ENCODE results near the gene OR2V2.
"Not testable (repeated sequence)": the region's sequence is repeated elsewhere in the genome, so short reads cannot be mapped to it uniquely, and the experiment has no call there.

Gene OR2V2, protein sequence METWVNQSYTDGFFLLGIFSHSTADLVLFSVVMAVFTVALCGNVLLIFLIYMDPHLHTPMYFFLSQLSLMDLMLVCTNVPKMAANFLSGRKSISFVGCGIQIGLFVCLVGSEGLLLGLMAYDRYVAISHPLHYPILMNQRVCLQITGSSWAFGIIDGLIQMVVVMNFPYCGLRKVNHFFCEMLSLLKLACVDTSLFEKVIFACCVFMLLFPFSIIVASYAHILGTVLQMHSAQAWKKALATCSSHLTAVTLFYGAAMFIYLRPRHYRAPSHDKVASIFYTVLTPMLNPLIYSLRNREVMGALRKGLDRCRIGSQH

DNA sequence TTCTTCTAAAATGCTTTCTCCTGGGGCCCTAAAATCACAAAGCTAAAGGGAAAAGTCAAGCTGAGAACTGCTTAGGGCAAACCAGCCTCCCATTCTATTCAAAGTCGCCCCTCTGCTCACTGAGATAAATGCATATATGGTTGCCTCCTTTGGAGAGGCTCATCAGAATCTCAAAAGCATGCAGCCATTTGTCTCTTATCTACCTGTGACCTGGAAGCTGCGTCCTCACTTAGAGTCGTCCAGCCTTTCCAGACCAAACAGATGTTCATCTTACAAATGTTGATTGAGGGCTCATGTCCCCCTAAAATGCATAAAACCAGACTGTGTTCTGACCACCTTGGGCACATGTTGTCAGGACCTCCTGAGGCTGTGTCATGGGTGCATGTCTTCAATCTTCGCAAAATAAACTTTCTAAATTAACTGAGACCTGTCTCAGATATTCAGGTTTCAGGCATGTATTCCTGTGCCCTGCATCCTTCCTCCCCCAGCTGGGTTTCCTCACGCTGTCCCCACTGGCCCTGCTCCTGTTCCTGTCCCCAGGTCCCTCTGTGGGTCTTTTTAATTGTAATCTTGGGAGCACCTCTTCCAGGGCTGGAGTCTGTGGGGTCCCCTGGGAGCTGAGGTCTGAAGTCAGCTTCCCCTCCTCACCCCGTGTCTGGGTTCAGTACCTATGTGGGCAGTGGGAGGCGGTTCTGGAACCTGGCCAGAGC, at the start of gene OR2V2:
TSS of gene OR2V2 (plus strand) at position 660 of the 710 bp plus-strand sequence. CDS start 7,357 bp downstream, outside the sequence.
- not testable (repeated sequence) for DNase-seq (ENCODE audit: low read depth)

DNA sequence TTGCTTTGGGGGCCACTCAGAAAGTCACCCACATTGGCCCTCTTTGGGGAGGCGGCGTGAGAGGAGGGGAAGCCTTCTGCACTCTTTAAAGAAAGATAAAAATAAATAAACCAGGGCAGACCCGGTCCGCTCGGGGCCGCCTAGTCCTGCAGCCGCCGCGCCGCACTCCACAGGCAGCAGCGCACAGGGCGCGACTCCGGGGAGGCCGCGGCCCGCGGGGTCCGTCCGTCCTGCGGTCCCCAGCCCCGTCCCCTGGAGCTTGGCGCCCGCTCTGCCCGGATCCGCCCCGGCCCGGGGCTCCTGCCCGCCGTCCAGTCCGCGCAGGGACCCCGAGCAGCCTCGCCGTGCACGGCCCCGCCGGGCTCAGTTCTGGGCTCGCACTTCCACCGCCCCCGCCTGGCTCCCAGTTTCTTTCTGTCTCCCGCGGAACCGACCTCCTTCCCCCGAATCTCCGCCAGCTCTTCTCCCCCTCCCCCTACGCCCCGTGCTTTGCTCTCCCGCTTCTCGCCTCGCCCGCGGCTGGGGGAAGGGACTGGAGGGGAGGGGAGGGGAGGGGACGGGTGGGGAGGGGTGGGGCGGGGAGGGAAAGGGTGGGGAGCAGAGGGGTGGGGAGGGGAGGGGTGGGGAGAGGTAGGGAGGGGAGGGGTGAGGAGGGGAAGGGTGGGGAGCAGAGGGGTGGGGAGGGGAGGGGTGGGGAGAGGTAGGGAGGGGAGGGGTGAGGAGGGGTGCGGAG, 49.5 kb upstream of the OR2V2 start:
- not testable (repeated sequence) for DNase-seq (ENCODE audit: low read depth)

DNA sequence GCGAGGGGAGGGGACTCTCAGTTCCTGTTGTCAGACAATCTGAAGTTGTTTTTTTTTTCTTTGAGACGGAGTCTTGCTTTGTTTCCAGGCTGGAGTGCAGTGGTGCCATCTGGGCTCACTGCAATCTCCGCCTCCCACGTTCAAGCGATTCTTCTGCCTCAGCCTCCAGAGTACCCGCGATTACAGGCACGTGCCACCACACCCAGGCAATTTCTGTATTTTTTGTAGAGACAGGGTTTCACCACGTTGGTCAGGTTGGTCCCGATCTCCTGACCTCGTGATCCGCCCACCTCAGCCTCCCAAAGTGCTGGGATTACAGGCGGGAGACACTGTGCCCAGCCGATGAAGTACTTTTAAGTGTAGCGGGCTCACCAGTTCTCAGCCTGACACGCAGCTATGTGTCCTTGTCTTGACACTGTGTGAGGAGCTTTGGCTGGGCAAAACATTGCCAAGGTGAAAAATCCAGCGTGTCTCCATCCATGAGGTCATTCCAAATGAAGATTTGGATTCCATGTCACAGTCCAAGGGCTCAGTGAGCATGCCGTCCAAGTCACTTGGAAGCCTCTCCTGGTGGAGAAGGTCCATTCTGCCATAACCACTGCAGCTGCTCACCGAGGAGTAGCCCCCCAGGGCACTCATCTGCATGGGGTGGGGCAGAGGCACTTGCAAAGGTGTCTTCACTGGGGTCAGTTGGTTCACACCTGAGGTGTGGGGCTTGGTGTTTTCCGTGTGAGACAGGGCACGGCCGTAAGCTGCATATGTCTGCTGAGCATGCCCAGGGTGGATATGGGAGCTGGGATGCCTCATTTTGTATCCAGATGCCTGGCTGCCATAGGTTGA, 48.4 kb upstream of the OR2V2 start:
- no peak for DNase-seq (ENCODE audit: low read depth)

DNA sequence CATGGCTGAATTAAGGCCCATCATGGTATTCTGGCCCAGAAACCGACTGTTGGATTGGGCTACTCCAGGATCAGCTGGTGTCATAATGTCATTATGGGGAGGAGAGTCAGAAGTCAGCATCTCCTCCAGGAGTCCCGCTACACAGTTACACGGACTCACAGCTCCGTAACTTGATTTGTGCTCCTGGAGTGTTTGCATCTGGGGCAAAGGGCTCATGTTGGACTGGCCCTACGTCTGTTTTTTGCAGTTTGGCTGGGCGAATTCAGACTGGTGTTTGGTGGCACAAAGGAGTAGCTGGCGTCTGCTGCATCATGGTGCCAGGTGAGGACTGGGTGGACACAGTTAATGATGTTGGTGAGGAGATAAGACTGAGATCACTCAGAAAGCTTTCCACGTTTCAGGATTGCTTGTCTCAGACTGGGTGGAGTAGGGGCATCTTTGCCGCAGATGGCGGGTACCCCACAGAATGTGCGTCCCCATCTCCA, 47.7 kb upstream of the OR2V2 start:
- DNase-seq (ENCODE audit: low read depth): no peak

DNA sequence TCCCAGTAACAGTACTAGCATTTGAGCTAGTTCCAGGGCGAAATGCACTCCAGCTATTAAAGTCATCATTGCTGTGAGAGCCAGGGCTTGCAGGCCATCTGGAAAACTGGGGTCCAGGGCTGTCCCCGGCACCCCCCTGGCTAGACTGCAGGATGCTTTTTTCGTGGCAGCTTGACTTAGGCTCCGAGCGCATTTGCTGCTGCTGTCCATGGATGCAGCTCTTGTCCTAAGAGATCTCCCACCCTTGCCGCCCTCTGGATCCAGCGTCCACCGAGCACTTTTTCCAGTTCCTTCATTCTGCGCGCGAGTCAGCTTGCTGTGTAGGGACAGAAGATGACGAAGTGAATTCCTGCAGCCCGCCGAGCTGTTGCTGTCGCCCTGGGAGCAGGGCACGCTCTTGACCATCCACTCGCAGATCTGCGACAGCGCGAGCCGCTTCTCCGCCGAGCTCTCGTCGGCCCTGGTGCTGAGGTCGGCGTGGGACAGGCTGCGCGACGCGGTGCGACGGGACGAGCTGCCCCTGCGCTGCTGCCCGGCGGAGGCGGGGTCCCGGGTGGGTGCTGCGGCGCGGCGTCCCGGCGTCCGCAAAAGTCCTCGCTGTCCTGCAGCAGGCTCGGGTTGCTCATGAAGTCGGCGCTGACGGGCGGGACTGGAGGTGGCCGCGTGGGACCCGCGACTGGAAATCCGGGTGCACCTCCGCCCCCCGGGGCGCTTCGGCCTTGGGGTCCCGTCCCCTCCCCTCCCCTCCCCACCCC, 47.1 kb upstream of the OR2V2 start:
- DNase-seq (ENCODE audit: low read depth): no peak

DNA sequence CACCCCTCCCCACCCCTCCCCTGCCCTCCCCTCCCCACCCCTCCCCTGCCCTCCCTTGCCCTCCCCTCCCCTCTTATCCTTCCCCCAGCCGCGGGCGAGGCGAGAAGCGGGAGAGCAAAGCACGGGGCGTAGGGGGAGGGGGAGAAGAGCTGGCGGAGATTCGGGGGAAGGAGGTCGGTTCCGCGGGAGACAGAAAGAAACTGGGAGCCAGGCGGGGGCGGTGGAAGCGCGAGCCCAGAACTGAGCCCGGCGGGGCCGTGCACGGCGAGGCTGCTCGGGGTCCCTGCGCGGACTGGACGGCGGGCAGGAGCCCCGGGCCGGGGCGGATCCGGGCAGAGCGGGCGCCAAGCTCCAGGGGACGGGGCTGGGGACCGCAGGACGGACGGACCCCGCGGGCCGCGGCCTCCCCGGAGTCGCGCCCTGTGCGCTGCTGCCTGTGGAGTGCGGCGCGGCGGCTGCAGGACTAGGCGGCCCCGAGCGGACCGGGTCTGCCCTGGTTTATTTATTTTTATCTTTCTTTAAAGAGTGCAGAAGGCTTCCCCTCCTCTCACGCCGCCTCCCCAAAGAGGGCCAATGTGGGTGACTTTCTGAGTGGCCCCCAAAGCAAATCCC, 46.2 kb upstream of the OR2V2 start:
- DNase-seq (ENCODE audit: low read depth): not testable (repeated sequence)

DNA sequence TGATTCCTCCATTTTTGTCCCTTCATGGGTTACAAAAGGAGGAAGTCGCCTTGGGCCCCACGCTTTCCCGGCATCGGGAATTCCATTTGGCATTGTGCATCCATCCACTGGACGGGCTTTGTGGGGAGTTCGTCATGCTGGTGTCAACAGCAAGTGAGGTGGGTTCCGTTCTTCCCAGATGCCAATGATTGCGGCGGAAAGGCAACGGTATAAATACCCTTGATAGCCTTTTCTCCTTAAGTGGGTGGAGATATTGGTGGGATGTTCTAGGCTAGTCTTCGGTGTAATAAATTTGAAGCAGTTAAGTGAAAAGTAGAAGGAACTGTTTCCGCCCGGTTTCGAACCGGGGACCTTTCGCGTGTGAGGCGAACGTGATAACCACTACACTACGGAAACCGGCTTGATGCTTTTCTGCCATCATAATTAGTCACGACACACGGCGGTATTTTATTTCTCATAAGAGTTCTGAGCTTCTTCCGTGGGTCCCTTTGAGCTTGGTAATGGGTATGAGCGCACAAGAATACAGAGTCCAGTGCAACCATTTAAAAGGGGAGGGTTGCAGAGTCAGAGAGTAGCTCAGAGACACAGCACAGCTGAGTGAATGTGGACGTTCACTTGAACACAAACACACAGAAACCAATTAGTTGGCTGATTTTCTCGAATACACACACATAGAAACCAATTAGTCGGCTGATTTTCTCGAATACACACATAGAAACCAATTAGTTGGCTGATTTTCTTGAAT, 45.3 kb upstream of the OR2V2 start:
- not testable (repeated sequence) for DNase-seq (ENCODE audit: low read depth)

DNA sequence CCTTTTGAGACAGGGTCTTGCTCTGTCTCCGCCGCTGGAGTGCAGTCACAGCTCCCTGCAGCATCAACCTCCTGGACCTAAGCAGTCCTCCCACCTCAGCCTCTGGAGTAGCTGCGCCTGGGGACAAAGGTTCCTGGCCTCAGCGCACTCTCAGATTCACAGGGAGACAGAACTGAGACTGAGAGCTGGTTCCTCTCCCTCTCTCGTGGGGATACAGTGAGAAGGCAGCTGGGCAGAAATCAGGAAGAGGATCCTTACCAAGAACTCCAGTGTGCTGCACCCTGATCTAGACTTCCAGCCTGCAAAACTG, 43.2 kb upstream of the OR2V2 start:
- not testable (repeated sequence) for DNase-seq (ENCODE audit: low read depth)

DNA sequence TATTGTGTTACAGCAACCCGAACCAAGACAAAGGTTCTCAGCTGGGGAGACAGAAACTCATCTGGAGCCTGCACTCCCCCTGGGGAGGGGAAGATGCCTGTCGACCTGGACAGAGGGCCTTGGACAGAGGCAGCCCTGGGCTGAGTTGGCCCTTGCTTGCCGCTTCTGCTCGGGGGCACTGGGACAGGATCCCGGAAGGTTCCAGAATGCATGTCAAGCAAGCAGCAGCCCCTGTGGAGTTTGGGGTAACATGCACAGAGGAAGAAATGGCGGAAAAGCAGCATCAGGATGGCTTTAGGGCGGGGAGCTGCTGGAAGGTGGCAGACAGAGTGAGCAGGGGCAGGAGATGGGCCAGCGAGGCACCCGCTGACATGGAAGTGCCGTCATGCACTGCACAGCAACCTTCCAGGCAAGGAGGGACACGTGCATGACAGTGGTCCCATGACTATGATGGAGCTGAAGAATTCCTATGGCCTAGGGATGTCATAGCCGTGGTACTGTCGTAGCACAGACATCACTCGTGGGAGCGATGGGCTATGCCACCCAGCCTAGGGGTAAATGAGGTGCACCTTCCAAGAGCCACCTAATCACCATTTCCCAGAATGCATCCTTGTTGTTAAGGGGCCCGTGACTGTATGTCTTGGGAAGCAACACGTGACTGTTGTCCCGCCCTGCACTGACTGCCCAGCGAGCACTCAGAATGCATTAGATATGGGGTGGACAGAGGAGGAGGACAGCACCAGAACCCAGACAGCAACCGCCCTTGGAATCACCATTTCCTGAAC, 42.6 kb upstream of the OR2V2 start:
- not testable (repeated sequence) for DNase-seq (ENCODE audit: low read depth)

DNA sequence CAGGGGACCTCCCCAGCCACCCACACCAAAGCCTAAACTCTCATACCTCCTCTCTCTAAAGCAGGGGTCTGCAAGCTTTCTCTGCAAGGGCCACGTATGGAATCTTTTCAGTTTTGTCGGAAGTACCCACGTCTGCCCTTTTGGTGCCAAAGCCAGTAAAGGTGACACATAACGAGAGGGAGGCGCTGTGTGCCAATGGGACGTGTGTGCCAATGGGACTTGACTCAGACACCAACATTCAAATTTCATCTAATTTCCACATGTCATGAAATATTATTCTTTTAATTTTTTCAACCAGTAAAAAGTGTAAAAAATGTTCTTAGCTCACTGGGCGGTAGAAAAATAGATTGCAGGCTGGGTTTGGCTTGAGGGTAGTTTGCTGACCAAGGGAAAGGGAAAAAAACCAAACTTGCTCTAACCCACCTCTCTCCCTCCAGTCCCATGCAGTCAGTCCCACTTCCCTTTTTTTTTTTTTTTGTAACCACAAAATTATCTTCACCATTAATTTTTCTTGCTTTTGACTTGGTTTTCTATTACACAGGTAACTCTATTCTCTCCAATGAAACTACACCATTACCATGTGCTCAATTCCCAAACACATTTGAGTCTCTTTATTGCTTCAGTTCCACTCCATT, 41.9 kb upstream of the OR2V2 start:
- DNase-seq (ENCODE audit: low read depth): no peak

DNA sequence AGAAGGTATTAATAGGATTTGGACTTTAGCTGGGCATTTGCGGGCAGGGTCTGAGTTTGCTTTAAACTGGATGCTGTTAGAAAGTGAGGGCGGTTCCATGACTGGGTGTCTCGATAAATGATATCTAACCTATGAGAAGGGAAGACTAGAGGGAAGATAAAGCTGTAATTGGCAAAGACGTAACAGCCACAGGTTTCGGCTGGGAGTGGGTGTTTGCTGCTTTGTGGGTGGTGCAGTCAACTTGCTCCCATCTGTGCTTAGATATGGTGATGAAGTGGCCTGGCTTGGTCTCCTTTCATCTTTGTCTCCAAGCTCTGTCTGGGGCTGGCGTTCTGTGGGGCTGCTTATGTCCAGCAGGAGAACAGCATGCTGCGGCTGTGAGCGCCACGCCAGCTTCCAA, 39.7 kb upstream of the OR2V2 start:
- DNase-seq (ENCODE audit: low read depth): no peak

DNA sequence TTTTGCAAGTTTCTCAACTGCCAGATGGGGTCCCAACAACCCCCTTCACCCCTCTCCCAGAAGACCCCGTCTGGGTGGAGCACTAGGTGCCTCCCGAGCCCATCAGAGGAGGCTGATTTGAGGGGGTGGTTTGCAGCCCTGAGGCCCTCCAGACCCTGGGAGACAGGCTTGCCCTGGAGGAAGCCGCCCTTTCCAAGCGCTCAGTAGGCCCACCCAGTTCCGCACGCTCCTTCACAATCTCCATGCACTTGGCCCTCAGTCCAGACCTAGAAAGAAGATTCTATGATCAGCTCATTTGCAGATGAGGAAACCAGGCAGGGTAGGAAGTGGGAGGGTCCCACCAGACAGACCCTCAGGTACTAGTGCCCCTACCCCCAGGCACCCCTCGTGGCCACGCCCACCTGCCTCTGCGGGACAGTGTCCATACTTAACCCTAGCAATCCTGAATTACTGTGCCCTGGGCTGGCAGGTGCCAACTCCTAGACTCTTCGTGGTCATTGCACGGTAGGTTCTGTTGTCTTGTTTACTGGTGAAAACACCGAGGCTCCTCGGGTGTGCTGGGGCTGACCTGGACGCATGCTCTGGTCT, 38.7 kb upstream of the OR2V2 start:
- DNase-seq (ENCODE audit: low read depth): no peak

DNA sequence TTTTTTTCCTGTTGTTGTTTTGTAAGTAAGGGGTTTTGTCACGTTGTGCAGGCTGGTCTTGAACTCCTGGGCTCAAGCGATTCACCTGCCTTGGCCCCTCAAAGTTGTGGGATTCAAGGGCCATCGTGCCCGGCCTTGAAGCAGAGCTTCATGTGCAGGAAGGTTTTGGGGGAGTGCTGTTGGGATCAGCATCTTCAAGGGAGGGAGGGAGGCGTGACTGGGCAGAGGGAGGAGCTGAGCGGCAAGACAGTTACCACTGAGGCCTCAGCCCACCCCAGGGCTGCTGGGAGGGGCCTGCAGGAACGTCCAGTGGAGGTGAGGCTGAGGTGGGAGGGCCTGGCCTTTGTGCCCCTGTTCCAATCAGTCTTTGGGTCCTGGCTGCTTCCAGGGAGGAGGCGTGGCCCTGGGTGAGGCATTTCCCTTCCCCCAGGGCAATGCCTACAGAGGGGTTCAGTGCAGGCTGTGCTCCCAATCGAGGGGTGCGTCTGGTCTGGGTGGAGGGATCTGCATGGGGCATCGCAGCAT, 37.8 kb upstream of the OR2V2 start:
- no peak for DNase-seq (ENCODE audit: low read depth)

DNA sequence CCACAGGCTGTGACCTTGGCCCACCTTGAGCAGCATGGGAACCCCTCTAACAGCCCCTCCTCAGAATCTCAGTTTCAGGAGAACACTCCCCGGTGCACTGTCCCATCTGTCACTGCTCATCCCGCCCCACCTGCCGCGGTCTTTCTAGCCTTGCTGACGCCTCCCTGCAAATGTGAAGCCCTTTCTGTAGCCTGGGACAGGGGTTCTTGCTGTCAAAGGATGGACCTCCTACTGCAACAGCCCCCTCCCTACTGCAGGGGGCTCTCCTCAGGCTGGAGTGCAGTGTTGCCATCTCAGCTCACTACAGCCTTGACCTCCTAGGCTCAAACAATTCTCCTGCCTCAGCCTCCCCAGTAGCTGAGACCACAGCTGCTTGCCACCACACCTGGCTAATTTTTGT, 36.4 kb upstream of the OR2V2 start:
- DNase-seq (ENCODE audit: low read depth): no peak

DNA sequence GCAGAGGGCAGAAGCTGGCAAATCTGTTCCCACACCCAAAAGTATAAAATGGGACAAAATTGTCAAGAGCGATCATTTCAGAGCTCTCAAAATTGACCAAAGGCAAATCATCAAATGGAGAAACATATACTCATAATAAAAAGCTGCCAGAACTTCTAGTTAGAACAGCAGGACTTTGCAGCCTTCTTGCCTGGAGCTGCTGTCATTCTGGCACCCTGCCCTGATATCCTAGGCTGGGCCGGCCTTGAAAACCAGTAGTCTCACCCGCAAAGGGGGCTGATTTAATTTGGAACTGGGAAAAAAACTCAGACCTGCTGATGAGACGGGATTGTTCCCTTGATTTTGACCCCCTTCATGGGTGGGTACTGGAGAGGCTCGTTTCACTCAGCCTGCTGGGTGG, 34.9 kb upstream of the OR2V2 start:
- no peak for DNase-seq (ENCODE audit: low read depth)

DNA sequence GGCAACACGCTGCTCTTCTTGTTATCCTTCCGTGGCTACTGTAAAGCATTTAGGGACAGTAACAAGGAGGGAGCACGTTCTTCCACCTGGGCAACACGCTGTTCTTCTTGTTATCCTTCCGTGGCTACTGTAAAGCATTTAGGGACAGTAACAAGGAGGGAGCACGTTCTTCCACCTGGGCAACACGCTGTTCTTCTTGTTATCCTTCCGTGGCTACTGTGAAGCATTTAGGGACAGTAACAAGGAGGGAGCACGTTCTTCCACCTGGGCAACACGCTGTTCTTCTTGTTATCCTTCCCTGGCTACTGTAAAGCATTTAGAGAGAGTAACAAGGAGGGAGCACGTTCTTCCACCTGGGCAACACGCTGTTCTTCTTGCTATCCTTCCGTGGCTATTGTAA, 33.8 kb upstream of the OR2V2 start:
- DNase-seq (ENCODE audit: low read depth): not testable (repeated sequence)

DNA sequence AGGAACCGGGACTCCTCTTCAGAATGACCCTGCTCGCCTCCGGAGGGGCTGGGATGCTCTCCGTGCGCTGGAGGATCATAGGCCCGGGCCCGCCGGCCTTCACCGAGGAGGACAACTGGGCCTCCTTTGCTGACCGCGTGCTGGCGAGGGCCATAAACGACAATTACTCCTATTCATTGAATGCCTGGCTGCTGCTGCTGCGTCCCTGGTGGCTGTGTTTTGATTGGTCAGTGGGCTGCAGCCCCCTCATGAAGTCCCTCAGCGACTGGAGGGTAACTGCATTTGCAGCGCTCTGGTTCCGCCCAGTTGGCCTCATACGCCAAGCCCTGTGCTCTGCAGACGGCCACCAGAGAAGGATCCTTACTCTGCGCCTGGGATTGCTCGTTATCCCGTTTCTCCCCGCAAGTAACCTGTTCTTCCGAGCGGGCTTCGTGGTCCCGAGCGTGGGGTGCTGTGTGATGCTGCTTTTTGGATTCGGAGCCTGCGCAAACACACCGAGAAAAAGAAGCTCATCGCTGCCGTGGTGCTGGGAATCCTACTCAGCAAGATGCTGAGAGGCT, 33.0 kb upstream of the OR2V2 start:
- DNase-seq (ENCODE audit: low read depth): no peak
